Hepatocyte (in vitro differentiated cells): ENCODE data around the gene MSANTD1.

ENCODE experiments used
- EZH2 ChIP-seq: fragments of 200-600 bp; sonication (generic); IDR thresholded peaks from 2 replicates; pipeline ENCODE4 v1.6.1; 2016; ENCODE audit warnings: antibody characterized with exemption, mild to moderate bottlenecking, borderline replicate concordance
- TF ChIP-seq, protein P1 (sequence below): fragments of 200-600 bp; sonication (generic); IDR thresholded peaks from 2 replicates; pipeline ENCODE4 v1.5.1; 2016; ENCODE audit warnings: antibody characterized with exemption, mild to moderate bottlenecking; ENCODE audit not compliant: poor library complexity

DNA sequence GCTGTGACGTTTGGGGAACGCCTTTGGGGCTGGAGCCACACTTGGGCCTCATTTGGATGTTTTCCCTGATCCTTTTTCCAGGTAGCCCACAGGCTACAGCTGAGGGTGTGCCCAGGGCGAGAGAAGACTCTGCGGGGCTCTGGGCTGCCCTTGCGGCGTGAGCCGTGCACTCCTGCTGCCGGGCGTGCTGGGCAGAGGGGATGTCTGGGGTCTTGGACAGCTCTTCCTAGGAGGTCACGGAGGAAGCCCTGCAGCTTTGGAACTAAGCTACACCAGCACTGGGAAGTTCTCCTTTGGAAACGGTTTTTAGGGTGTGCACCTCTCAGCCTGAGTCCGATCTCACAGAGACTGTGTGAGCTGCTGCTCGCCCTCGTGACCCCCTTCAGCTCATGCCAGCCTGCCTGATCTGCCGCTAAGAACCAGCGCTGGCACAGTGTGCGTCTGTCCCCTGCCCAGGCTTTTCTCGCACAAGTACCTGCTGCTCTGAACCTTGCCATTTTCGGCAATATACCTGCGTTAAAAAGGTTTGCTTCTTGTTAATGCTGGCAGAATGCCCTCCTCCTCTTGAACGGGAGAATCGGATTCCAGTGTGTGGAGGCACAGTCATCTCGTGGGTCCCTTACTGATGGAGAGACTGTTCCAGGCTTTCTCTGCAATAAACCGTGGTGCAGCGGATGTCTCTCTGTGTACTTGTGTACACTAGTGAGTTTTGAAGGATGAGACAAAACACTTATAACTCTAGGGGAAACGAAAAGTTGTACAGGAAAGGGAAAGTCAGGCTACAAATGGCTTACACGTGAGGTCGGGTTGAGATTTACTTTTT is 14.3 kb downstream of the MSANTD1 start:
- no peak for TF ChIP-seq EZH2
- TF ChIP-seq, protein P1, sequence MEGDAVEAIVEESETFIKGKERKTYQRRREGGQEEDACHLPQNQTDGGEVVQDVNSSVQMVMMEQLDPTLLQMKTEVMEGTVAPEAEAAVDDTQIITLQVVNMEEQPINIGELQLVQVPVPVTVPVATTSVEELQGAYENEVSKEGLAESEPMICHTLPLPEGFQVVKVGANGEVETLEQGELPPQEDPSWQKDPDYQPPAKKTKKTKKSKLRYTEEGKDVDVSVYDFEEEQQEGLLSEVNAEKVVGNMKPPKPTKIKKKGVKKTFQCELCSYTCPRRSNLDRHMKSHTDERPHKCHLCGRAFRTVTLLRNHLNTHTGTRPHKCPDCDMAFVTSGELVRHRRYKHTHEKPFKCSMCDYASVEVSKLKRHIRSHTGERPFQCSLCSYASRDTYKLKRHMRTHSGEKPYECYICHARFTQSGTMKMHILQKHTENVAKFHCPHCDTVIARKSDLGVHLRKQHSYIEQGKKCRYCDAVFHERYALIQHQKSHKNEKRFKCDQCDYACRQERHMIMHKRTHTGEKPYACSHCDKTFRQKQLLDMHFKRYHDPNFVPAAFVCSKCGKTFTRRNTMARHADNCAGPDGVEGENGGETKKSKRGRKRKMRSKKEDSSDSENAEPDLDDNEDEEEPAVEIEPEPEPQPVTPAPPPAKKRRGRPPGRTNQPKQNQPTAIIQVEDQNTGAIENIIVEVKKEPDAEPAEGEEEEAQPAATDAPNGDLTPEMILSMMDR = no peak
